ENCODE data around the gene PAPPA2. TPM values are rescaled to one million over a fixed set of nuclear protein-coding genes. Genes with fewer than 3 reads are reported as not detected.

Gene PAPPA2
- total RNA-seq, 2 experiments from 2014 or later: 0.29 to 1.2 TPM

GRCh38 chr1:176691251-176692228 is 228.6 kb downstream of the PAPPA2 start:
- ChIA-PET CTCF (no interaction called here), POLR2A (no interaction called here)

GRCh38 chr1:176692431-176692830 is 229.5 kb downstream of the PAPPA2 start:
- POLR2A ChIA-PET: no interaction called here
- CTCF ChIA-PET: no interaction called here

- ChIA-PET POLR2A (no interaction called here), CTCF (no interaction called here)
These were observed 230.2 kb downstream of the PAPPA2 start for GRCh38 chr1:176692988-176693696.

GRCh38 chr1:176693697-176694329 is 230.8 kb downstream of the PAPPA2 start:
- CTCF ChIA-PET: no interaction called here
- POLR2A ChIA-PET: no interaction called here

GRCh38 chr1:176694713-176695112 is 231.7 kb downstream of the PAPPA2 start:
- ChIA-PET POLR2A (no interaction called here), CTCF (no interaction called here)

GRCh38 chr1:176696109-176696508 is 233.1 kb downstream of the PAPPA2 start:
- ChIA-PET CTCF (no interaction called here), POLR2A (no interaction called here)

- POLR2A ChIA-PET: no interaction called here
These were observed 233.7 kb downstream of the PAPPA2 start for GRCh38 chr1:176696689-176697088.

GRCh38 chr1:176699821-176700220 is 236.8 kb downstream of the PAPPA2 start:
- POLR2A ChIA-PET: no interaction called here
- CTCF ChIA-PET: no interaction called here

More at GRCh38 chr1:176696689-176697088, 233.7 kb downstream of the PAPPA2 start:
- CTCF ChIA-PET: no interaction called here

- CTCF ChIA-PET: no interaction called here
- POLR2A ChIA-PET: no interaction called here
These were observed 238.3 kb downstream of the PAPPA2 start for GRCh38 chr1:176701151-176701866.

- ChIA-PET POLR2A (no interaction called here), CTCF (no interaction called here)
These were observed 239.9 kb downstream of the PAPPA2 start for GRCh38 chr1:176702901-176703300.

- ChIA-PET POLR2A (no interaction called here), CTCF (no interaction called here)
These were observed 242.6 kb downstream of the PAPPA2 start for GRCh38 chr1:176705585-176705984.

- ChIA-PET POLR2A (no interaction called here), CTCF (no interaction called here)
These were observed 254.2 kb downstream of the PAPPA2 start for GRCh38 chr1:176717066-176717750.

GRCh38 chr1:176719447-176719846 is 256.5 kb downstream of the PAPPA2 start:
- ChIA-PET POLR2A (no interaction called here), CTCF (no interaction called here)

GRCh38 chr1:176720838-176721237 is 257.9 kb downstream of the PAPPA2 start:
- POLR2A ChIA-PET: no interaction called here
- CTCF ChIA-PET: no interaction called here

GRCh38 chr1:176733661-176734060 is 270.7 kb downstream of the PAPPA2 start:
- ChIA-PET CTCF (no interaction called here), POLR2A (no interaction called here)

GRCh38 chr1:176735201-176735600 is 272.2 kb downstream of the PAPPA2 start:
- ChIA-PET POLR2A (no interaction called here), CTCF (no interaction called here)

- POLR2A ChIA-PET: no interaction called here
These were observed 273.0 kb downstream of the PAPPA2 start for GRCh38 chr1:176736015-176736414.

GRCh38 chr1:176741181-176741580 is 278.2 kb downstream of the PAPPA2 start:
- ChIA-PET POLR2A (no interaction called here), CTCF (no interaction called here)

More at GRCh38 chr1:176736015-176736414, 273.0 kb downstream of the PAPPA2 start:
- CTCF ChIA-PET: no interaction called here

- CTCF ChIA-PET: no interaction called here
These were observed 279.3 kb downstream of the PAPPA2 start for GRCh38 chr1:176742322-176742721.

GRCh38 chr1:176744142-176744541 is 281.2 kb downstream of the PAPPA2 start:
- POLR2A ChIA-PET: no interaction called here
- CTCF ChIA-PET: no interaction called here

More at GRCh38 chr1:176742322-176742721, 279.3 kb downstream of the PAPPA2 start:
- POLR2A ChIA-PET: no interaction called here
